HEK293 (cell line): ENCODE data around the gene SH3RF3.

Source experiments
- CTCF ChIA-PET: fragments of 350-600 bp; formaldehyde crosslinking; extraction: SDS; loops from one replicate; lab custom pipeline; 2021; ENCODE audit warnings: antibody characterized with exemption; lab: Yijun Ruan, JAX
- POLR2A ChIA-PET: fragments of 300-600 bp; formaldehyde crosslinking; extraction: SDS; loops from one replicate; lab custom pipeline; 2020; ENCODE audit warnings: antibody characterized with exemption, inconsistent platforms; lab: Yijun Ruan, JAX
- H3K27ac ChIP-seq: fragments of 200-500 bp; sonication (Bioruptor generic); 2 replicates; pipeline ENCODE4 v1.5.1; 2014; ENCODE audit warnings: low read depth, low read length, control low read depth, inconsistent platforms; ENCODE audit errors: extremely low read depth
- H3K36me3 ChIP-seq, 2 experiments: fragments of 200-500 bp in 1 of 2; sonication (Bioruptor generic) in 1 of 2; 1 replicate in 1 of 2; 2 replicates in 1 of 2; pipeline ENCODE4 v1.5.1; 2014 to 2017; ENCODE audit warnings: inconsistent platforms in 2 of 2, low read length in 2 of 2; ENCODE audit not compliant: control insufficient read depth in 2 of 2, insufficient read depth in 1 of 2
- H3K4me1 ChIP-seq: fragments of 200-500 bp; sonication (Bioruptor generic); 2 replicates; pipeline ENCODE4 v1.5.1; 2014; ENCODE audit warnings: mild to moderate bottlenecking, low read length, inconsistent platforms; ENCODE audit not compliant: control insufficient read depth, insufficient read depth
- H3K4me3 ChIP-seq: 2 replicates; pipeline ENCODE4 v1.5.1; 2011; ENCODE audit warnings: low read depth, mild to moderate bottlenecking, control low read depth, low read length, moderate library complexity
- H3K9me3 ChIP-seq: fragments of 200-500 bp; sonication (Bioruptor generic); 2 replicates; pipeline ENCODE4 v1.5.1; 2014; ENCODE audit warnings: low read depth, low read length, inconsistent platforms; ENCODE audit not compliant: control insufficient read depth, insufficient read depth
- PRDM10 ChIP-seq: fragments of 450-650 bp; formaldehyde crosslinking; IDR thresholded peaks from 2 replicates; pipeline ENCODE4 v1.5.1; 2016; ENCODE audit warnings: missing biosample characterization, missing genetic modification characterization
- ZFHX2 ChIP-seq: fragments of 450-650 bp; formaldehyde crosslinking; conservative IDR thresholded peaks from 2 replicates; pipeline ENCODE4 v1.5.1; 2016; ENCODE audit warnings: missing biosample characterization, missing genetic modification characterization
- ZIC2 ChIP-seq: fragments of 450-650 bp; formaldehyde crosslinking; IDR thresholded peaks from 2 replicates; pipeline ENCODE4 v1.5.1; 2016; ENCODE audit warnings: missing biosample characterization, missing genetic modification characterization
- ZNF112 ChIP-seq: fragments of 450-650 bp; formaldehyde crosslinking; IDR thresholded peaks from 2 replicates; pipeline ENCODE4 v1.5.0; 2017; ENCODE audit warnings: missing biosample characterization, missing genetic modification characterization
- ZNF146 ChIP-seq: fragments of 450-650 bp; formaldehyde crosslinking; IDR thresholded peaks from 2 replicates; pipeline ENCODE4 v1.5.1; 2016; ENCODE audit warnings: missing biosample characterization, missing genetic modification characterization
- ZNF157 ChIP-seq: fragments of 450-650 bp; formaldehyde crosslinking; IDR thresholded peaks from 2 replicates; pipeline ENCODE4 v1.5.1; 2016; ENCODE audit warnings: missing biosample characterization, missing genetic modification characterization
- ZNF184 ChIP-seq: fragments of 450-650 bp; IDR thresholded peaks from 2 replicates; pipeline ENCODE4 v1.5.1; 2018; ENCODE audit warnings: missing biosample characterization, mild to moderate bottlenecking, missing genetic modification characterization
- ZNF248 ChIP-seq: fragments of 450-650 bp; formaldehyde crosslinking; IDR thresholded peaks from 2 replicates; pipeline ENCODE4 v1.5.1; 2017; ENCODE audit warnings: missing biosample characterization, missing genetic modification characterization
- ZNF302 ChIP-seq: fragments of 450-650 bp; formaldehyde crosslinking; IDR thresholded peaks from 2 replicates; pipeline ENCODE4 v1.5.1; 2016; ENCODE audit warnings: missing biosample characterization, missing genetic modification characterization, low read depth
- ZNF510 ChIP-seq: fragments of 450-650 bp; formaldehyde crosslinking; IDR thresholded peaks from 2 replicates; pipeline ENCODE4 v1.5.1; 2018; ENCODE audit warnings: mild to moderate bottlenecking, missing genetic modification characterization, missing biosample characterization; ENCODE audit not compliant: insufficient replicate concordance
- ZNF514 ChIP-seq: fragments of 450-650 bp; formaldehyde crosslinking; IDR thresholded peaks from 2 replicates; pipeline ENCODE4 v1.5.1; 2016; ENCODE audit warnings: missing biosample characterization, missing genetic modification characterization
- ZNF558 ChIP-seq: fragments of 450-650 bp; formaldehyde crosslinking; IDR thresholded peaks from 2 replicates; pipeline ENCODE4 v1.5.1; 2016; ENCODE audit warnings: missing biosample characterization, missing genetic modification characterization
- ZNF600 ChIP-seq: fragments of 450-650 bp; formaldehyde crosslinking; IDR thresholded peaks from 2 replicates; pipeline ENCODE4 v1.5.1; 2016; ENCODE audit warnings: missing biosample characterization, missing genetic modification characterization
- ZNF654 ChIP-seq: fragments of 450-650 bp; formaldehyde crosslinking; IDR thresholded peaks from 2 replicates; pipeline ENCODE4 v1.5.1; 2016; ENCODE audit warnings: low read depth, missing biosample characterization, missing genetic modification characterization
- TF ChIP-seq, protein P1 (sequence below): fragments of 450-650 bp; IDR thresholded peaks from 2 replicates; pipeline ENCODE4 v1.5.1; 2018; ENCODE audit warnings: missing biosample characterization, mild to moderate bottlenecking, missing genetic modification characterization

SH3RF3 gene

DNA sequence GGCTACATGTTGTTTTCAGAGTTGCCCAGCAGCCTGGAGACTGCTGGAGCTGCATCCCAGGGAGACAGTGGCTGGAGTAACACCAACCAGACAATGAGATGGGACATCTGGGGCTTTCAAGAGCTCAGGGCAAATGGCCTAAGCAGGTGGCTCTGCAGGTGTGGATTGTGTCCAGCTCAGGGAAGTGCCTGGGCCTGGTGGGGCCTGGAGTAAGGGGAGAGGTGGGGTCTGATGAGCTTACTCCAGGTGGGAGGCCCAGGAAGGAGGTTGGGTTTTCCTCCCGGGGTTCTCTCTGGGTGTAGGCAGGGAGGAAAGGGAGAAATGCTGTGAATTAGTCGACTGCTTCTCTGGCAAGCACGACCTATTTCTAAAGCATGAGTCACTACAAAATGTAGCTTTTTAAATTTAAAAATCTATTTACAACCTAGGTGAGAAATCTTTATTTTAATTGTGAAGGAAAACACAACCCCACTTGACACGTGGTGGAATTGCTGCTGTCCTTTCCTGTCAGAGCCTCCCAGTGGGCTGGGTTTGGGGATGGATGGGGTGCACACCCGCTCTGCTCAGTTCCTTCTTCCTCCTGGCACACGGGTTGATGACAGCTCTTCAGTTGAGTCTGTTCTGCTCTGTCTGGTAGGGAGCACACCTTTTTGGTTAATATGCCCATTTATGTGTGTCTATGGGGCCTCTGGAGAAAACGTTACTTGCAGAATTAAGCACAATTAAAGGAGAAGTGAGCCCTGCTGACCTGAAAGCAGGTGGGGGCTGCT, 81.6 kb downstream of the SH3RF3 start:
- ChIA-PET CTCF (interaction anchor here (0.5 to 1.9 kb wide), 4 partner anchors 11 to 299 kb away, joined by 3 to 4 read pairs (median 3); no protein-coding TSS in a partner anchor), POLR2A (no interaction called here)
- Histone ChIP-seq H3K36me3 (no peaks in the 10 kb centered on the region), H3K27ac (no peak overlapping the region), H3K4me1 (peaks cover 33% of the 10 kb centered on the region), H3K9me3 (no peaks in the 10 kb centered on the region), H3K4me3 (no peak overlapping the region)
- TF ChIP-seq ZNF558: no peak
- TF ChIP-seq ZNF112 (tag by site-specific recombination): no peak
- TF ChIP-seq ZNF654 (tag by site-specific recombination): no peak
- TF ChIP-seq ZNF248 (tag by site-specific recombination): no peak

GRCh38 chr2:109211315-109211714, 82.3 kb downstream of the SH3RF3 start:
- H3K27ac ChIP-seq: no peak overlapping the region
- H3K4me3 ChIP-seq: no peak overlapping the region
- H3K36me3 ChIP-seq: no peaks in the 10 kb centered on the region
- peaks cover 37% of the 10 kb centered on the region for H3K4me1 ChIP-seq
- ChIA-PET CTCF (interaction anchor here (1.2 to 1.9 kb wide), 2 partner anchors 81 to 299 kb away, joined by 3 to 4 read pairs; no protein-coding TSS in a partner anchor), POLR2A (no interaction called here)
- H3K9me3 ChIP-seq: no peaks in the 10 kb centered on the region
- TF ChIP-seq PRDM10 (tag by site-specific recombination) (peak; percentile 52), ZNF146 (no peak), ZNF514 (tag by site-specific recombination) (no peak), ZNF302 (no peak), ZNF184 (tag by site-specific recombination) (no peak), ZNF157 (tag by site-specific recombination) (no peak)

GRCh38 chr2:109212836-109213563, 84.0 kb downstream of the SH3RF3 start:
- ChIA-PET CTCF (interaction anchor here (1.9 kb wide), 1 partner anchor 297 kb away, joined by 4 read pairs; no protein-coding TSS in a partner anchor), POLR2A (interaction anchor here (1.0 to 1.3 kb wide), 3 partner anchors 31 to 77 kb away, joined by 3 read pairs; no protein-coding TSS in a partner anchor)
- Histone ChIP-seq H3K27ac (peak overlapping the region; percentile 69; the same call in 1 of the 2 replicates), H3K4me1 (peaks cover 40% of the 10 kb centered on the region), H3K36me3 (no peaks in the 10 kb centered on the region), H3K9me3 (no peaks in the 10 kb centered on the region), H3K4me3 (no peak overlapping the region)
- 0 out of 2 replicates have a peak, but pooled peaks have one; percentile 24 for TF ChIP-seq ZFHX2 (tag by site-specific recombination)
- TF ChIP-seq, protein P1, sequence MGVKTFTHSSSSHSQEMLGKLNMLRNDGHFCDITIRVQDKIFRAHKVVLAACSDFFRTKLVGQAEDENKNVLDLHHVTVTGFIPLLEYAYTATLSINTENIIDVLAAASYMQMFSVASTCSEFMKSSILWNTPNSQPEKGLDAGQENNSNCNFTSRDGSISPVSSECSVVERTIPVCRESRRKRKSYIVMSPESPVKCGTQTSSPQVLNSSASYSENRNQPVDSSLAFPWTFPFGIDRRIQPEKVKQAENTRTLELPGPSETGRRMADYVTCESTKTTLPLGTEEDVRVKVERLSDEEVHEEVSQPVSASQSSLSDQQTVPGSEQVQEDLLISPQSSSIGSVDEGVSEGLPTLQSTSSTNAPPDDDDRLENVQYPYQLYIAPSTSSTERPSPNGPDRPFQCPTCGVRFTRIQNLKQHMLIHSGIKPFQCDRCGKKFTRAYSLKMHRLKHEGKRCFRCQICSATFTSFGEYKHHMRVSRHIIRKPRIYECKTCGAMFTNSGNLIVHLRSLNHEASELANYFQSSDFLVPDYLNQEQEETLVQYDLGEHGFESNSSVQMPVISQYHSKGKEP (tag by site-specific recombination): no peak
- TF ChIP-seq ZIC2 (tag by site-specific recombination): peak; percentile 6
- TF ChIP-seq ZNF600 (tag by site-specific recombination): peak; percentile 78
- no peak for TF ChIP-seq ZNF510
